BJ (cell line): Measurements from ENCODE around the gene EIF4G3. TPM values are rescaled to one million over a fixed set of nuclear protein-coding genes. Genes with fewer than 3 reads are reported as not detected.
"Not testable (repeated sequence)": the region's sequence is repeated elsewhere in the genome, so short reads cannot be mapped to it uniquely, and the experiment has no call there.

Experiments used
- CTCF ChIA-PET: fragments of 350-600 bp; formaldehyde crosslinking; extraction: SDS; loops from one replicate; lab custom pipeline; 2021; ENCODE audit warnings: antibody characterized with exemption, inconsistent platforms; lab: Yijun Ruan, JAX
- POLR2A ChIA-PET: fragments of 300-600 bp; sonication (Branson Sonifier 250); formaldehyde crosslinking; extraction: SDS; loops from one replicate; lab custom pipeline; 2021; ENCODE audit warnings: antibody characterized with exemption; lab: Charles Lee
- DNase-seq: peaks from one replicate; pipeline ENCODE4 v3.0.0-alpha.2; 2011; ENCODE audit warnings: low read depth
- H3K27me3 ChIP-seq: 2 replicates; pipeline ENCODE4 v1.6.0; 2011; ENCODE audit warnings: low read length; ENCODE audit not compliant: control insufficient read depth, insufficient read depth
- H3K36me3 ChIP-seq: 2 replicates; pipeline ENCODE4 v1.5.1; 2011; ENCODE audit warnings: low read length; ENCODE audit not compliant: control insufficient read depth, insufficient read depth
- H3K4me3 ChIP-seq: 2 replicates; pipeline ENCODE4 v1.5.1; 2011; ENCODE audit warnings: low read depth, mild to moderate bottlenecking, control low read depth, low read length
- polyA plus RNA-seq: library from polyadenylated mRNA; depleted of rRNA; stranded (reverse); fragments of >200 nt; gene quantifications from 2 replicates; pipeline ENCODE4 v1.2.3, GENCODE V29; 2011
- TF ChIP-seq, protein P1 (sequence below): IDR thresholded peaks from 2 replicates; pipeline ENCODE4 v1.5.1; 2011; ENCODE audit warnings: low read depth, mild to moderate bottlenecking, control low read depth, inconsistent platforms, low read length, moderate library complexity; ENCODE audit not compliant: insufficient read depth

The EIF4G3 gene
- polyA plus RNA-seq, 1 experiment = 62.0 TPM

DNA sequence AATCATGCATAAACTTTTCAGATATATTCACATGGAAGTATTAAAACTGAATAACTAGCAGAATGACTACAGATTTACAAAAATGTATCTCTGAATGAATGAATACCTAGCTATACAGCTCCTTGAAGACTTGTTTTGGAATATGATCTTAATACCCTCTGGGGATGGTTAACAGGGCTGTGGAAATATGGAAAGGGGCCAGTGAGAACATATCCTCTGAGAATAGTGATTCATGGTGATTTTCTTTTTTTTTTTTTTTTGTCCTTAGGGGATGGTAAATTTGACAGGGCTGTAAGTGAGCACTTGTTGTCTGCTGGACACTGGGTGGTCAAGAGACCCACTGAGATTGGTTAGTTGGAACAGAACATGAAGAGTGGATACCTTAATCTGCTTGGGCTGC, 308.9 kb downstream of the EIF4G3 start:
- ChIA-PET POLR2A (no interaction called here), CTCF (interaction anchor here (1.1 to 1.3 kb wide), 2 partner anchors 12 to 328 kb away, joined by 3 to 4 read pairs; no protein-coding TSS in a partner anchor)
- no peak for DNase-seq
- H3K4me3 ChIP-seq = no peak overlapping the region
- peaks cover 9% of the 10 kb centered on the region for H3K36me3 ChIP-seq
- H3K27me3 ChIP-seq = no peaks in the 10 kb centered on the region
- TF ChIP-seq, protein P1, sequence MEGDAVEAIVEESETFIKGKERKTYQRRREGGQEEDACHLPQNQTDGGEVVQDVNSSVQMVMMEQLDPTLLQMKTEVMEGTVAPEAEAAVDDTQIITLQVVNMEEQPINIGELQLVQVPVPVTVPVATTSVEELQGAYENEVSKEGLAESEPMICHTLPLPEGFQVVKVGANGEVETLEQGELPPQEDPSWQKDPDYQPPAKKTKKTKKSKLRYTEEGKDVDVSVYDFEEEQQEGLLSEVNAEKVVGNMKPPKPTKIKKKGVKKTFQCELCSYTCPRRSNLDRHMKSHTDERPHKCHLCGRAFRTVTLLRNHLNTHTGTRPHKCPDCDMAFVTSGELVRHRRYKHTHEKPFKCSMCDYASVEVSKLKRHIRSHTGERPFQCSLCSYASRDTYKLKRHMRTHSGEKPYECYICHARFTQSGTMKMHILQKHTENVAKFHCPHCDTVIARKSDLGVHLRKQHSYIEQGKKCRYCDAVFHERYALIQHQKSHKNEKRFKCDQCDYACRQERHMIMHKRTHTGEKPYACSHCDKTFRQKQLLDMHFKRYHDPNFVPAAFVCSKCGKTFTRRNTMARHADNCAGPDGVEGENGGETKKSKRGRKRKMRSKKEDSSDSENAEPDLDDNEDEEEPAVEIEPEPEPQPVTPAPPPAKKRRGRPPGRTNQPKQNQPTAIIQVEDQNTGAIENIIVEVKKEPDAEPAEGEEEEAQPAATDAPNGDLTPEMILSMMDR = no peak

DNA sequence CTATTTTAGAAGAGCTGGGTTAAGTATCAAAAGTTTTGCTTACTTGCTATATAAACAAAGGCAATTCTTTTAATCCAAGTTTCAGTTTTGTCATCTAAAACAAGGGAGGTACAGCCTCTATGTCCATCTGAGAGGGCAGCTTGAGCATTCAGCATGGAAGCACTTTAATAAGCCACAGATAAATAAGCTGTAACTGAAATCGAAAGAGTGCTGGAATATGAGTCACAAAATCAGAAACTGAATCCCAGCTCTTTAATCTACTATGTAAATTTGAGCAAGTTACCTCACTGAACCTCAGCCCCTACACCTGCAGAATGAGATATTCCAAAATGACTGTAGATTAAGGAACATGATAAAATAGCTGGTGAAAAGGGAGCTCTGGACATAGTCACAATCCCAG, 309.6 kb downstream of the EIF4G3 start:
- Histone ChIP-seq H3K4me3 (no peak overlapping the region), H3K36me3 (peaks cover 13% of the 10 kb centered on the region), H3K27me3 (no peaks in the 10 kb centered on the region)
- ChIA-PET CTCF (interaction anchor here (1.1 kb wide), 1 partner anchor 11 kb away, joined by 4 read pairs; no protein-coding TSS in a partner anchor), POLR2A (no interaction called here)
- TF ChIP-seq, protein P1 = no peak
- no peak for DNase-seq

DNA sequence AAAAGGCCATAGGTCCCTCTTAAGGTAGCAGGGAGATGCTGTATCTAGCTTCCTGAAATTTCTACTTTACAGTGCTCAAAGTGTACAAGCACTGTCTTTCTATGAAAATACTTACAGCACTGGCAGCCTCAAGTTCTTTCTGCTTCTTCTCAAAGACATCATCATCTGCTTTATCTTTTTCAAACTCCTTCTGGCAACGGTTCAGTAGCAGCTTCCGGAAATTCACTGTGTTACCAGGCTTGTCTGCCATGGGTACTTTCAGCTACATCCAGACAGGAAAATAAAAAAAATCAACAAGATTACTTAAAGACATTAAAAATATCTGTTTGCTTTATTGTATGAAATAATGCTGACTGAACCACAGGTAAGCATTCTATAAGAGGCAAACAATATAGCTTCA, 311.7 kb downstream of the EIF4G3 start:
- CTCF ChIA-PET = no interaction called here

DNA sequence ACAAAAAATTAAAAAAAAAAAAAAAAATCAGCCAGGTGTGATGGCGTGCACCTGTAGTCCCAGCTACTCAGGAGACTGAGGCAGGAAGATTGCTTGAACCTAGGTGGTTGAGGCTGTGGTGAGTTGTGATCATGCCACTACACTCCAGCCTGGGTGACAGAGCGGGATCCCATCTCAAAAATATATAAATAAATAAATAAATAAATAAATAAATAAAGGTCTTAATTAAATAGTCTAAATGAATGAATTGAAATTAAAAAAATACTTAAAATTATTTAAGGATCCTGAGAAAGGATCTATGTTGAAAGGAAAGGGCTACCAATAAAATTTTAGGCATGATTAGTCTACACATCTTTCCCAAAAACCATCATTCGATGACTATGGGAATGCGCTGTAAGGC, 322.2 kb downstream of the EIF4G3 start:
- TF ChIP-seq, protein P1 = no peak
- Histone ChIP-seq H3K36me3 (peaks cover 6% of the 10 kb centered on the region), H3K4me3 (no peak overlapping the region), H3K27me3 (no peaks in the 10 kb centered on the region)
- CTCF ChIA-PET = interaction anchor here (0.6 to 1.1 kb wide), 2 partner anchors 158 to 306 kb away, joined by 3 read pairs; no protein-coding TSS in a partner anchor
- POLR2A ChIA-PET = no interaction called here
- DNase-seq = no peak

More for the DNA sequence above, 311.7 kb downstream of the EIF4G3 start:
- TF ChIP-seq, protein P1 = no peak
- DNase-seq = no peak
- Histone ChIP-seq H3K27me3 (no peaks in the 10 kb centered on the region), H3K4me3 (no peak overlapping the region), H3K36me3 (peaks cover 13% of the 10 kb centered on the region)
- POLR2A ChIA-PET = interaction anchor here (0.6 kb wide), 1 partner anchor 27 kb away, joined by 4 read pairs; no protein-coding TSS in a partner anchor

DNA sequence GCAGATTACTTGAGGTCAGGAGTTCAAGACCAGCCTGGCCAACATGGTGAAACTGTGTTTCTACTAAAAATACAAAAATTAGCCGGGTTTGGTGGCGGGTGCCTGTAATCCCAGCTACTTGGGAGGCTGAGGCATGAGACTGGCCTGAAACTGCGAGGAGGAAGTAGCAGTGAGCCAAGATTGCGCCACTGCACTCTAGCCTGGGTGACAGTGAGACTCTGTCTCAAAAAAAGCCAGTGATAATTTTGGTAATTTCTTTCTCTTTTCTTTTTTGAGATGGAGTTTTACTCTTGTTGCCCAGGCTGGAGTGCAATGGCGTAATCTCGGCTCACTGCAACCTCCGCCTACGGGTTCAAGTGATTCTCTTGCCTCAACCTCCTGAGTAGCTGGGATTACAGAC, 324.9 kb downstream of the EIF4G3 start:
- H3K27me3 ChIP-seq, H3K36me3 ChIP-seq, DNase-seq, H3K4me3 ChIP-seq, POLR2A ChIA-PET: not testable (repeated sequence)
- CTCF ChIA-PET = interaction anchor here (1.0 kb wide), 1 partner anchor 155 kb away, joined by 3 read pairs; no protein-coding TSS in a partner anchor

DNA sequence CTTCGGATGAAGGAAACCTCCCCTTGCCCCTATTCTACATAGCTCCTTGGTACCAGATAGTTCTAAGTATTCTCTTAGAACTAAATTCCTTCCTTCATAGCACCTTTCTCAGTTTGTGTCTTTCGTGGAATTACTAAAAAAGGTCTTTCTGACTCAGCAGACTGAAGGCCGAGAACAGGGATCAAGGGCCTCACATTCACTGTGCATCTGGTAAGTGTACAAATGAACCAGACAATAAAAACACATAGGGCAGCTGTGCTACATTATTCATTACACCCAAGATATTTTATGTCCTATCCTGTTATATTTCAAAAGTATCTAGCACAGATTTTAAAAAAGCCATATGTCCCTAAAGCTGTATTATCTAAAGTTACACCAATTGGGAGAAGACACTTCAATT, 326.7 kb downstream of the EIF4G3 start:
- POLR2A ChIA-PET = no interaction called here
- DNase-seq = no peak
- no peaks in the 10 kb centered on the region for H3K27me3 ChIP-seq
- no peak overlapping the region for H3K4me3 ChIP-seq
- TF ChIP-seq, protein P1 = no peak
- CTCF ChIA-PET = interaction anchor here (1.2 kb wide), 1 partner anchor 13 kb away, joined by 3 read pairs; no protein-coding TSS in a partner anchor
- peaks cover 6% of the 10 kb centered on the region; the same call in 1 of the 2 replicates for H3K36me3 ChIP-seq
